Mesendoderm (in vitro differentiated cells): Measurements from ENCODE around the gene CYP2A13.
A peak's percentile ranks its signal among the peaks of the same experiment; 100 is the strongest.

Source experiments
- DNase-seq: peaks from one replicate; pipeline ENCODE4 v3.0.0; 2013
- H2AK5ac ChIP-seq: 2 replicates; pipeline ENCODE4 v1.6.1; 2013; ENCODE audit warnings: low read length, inconsistent platforms
- H2BK120ac ChIP-seq: 2 replicates; pipeline ENCODE4 v1.6.1; 2013; ENCODE audit warnings: low read depth, mild to moderate bottlenecking, low read length, moderate library complexity, mixed read lengths
- H2BK15ac ChIP-seq: replicated peaks from 2 replicates; pipeline ENCODE4 v1.6.1; 2013; ENCODE audit warnings: low read depth, mild to moderate bottlenecking, moderate library complexity
- H2BK5ac ChIP-seq: 2 replicates; pipeline ENCODE4 v1.6.1; 2013; ENCODE audit warnings: low read length, inconsistent platforms
- H3K18ac ChIP-seq: 2 replicates; pipeline ENCODE4 v1.6.1; 2013; ENCODE audit warnings: mild to moderate bottlenecking, low read length, mixed read lengths
- H3K23ac ChIP-seq: one replicate; pipeline ENCODE4 v1.6.1; 2013; ENCODE audit warnings: low read length
- H3K27ac ChIP-seq: 2 replicates; pipeline ENCODE4 v1.5.1; 2013; ENCODE audit warnings: low read depth, mild to moderate bottlenecking, inconsistent platforms, low read length, moderate library complexity
- H3K27me3 ChIP-seq: 2 replicates; pipeline ENCODE4 v1.6.1; 2013; ENCODE audit warnings: low read length, control low read depth, mild to moderate bottlenecking, inconsistent platforms; ENCODE audit not compliant: insufficient read depth, poor library complexity
- H3K36me3 ChIP-seq: 2 replicates; pipeline ENCODE4 v1.6.1; 2013; ENCODE audit warnings: low read length, inconsistent platforms; ENCODE audit not compliant: control insufficient read depth, insufficient read depth
- H3K4ac ChIP-seq: one replicate; pipeline ENCODE4 v1.6.1; 2013; ENCODE audit warnings: low read depth, mild to moderate bottlenecking, low read length, moderate library complexity
- H3K4me1 ChIP-seq: 2 replicates; pipeline ENCODE4 v1.6.1; 2013; ENCODE audit warnings: low read depth, low read length, inconsistent platforms; ENCODE audit not compliant: control insufficient read depth
- H3K4me2 ChIP-seq: 2 replicates; pipeline ENCODE4 v1.6.1; 2013; ENCODE audit warnings: low read length
- H3K4me3 ChIP-seq: 2 replicates; pipeline ENCODE4 v1.5.1; 2013; ENCODE audit warnings: mild to moderate bottlenecking, low read length
- H3K56ac ChIP-seq: one replicate; pipeline ENCODE4 v1.6.1; 2013; ENCODE audit warnings: low read length
- H3K79me1 ChIP-seq: 2 replicates; pipeline ENCODE4 v1.6.1; 2013; ENCODE audit warnings: low read length, inconsistent platforms
- H3K79me2 ChIP-seq: 2 replicates; pipeline ENCODE4 v1.6.1; 2013; ENCODE audit warnings: mild to moderate bottlenecking, low read length; ENCODE audit not compliant: control insufficient read depth, insufficient read depth
- H3K9ac ChIP-seq: 2 replicates; pipeline ENCODE4 v1.6.1; 2013; ENCODE audit warnings: low read length, inconsistent platforms
- H4K5ac ChIP-seq: one replicate; pipeline ENCODE4 v1.6.1; 2013; ENCODE audit warnings: low read length
- H4K8ac ChIP-seq: one replicate; pipeline ENCODE4 v1.6.1; 2013; ENCODE audit warnings: low read depth, mild to moderate bottlenecking, control low read depth, low read length, moderate library complexity
- WGBS: extraction: QIAGEN DNeasy Blood & Tissue Kit; methylation state at CpG from one replicate; pipeline ENCODE4 v1.1.7; 2013; ENCODE audit warnings: low lambda C conversion rate, missing lambda C conversion rate; ENCODE audit not compliant: insufficient coverage; ENCODE audit errors: extremely low coverage; 5-methylcytosine and 5-hydroxymethylcytosine counted together

CYP2A13 gene

GRCh38 chr19:41144403-41144802, 56.2 kb downstream of the CYP2A13 start:
- Histone ChIP-seq H3K36me3 (no peaks in the 10 kb centered on the region), H2AK5ac (no peak overlapping the region)
- no CpG with 5 or more reads among the region's 7 CpGs for WGBS

More at GRCh38 chr19:41144403-41144802, 56.2 kb downstream of the CYP2A13 start:
- no peak overlapping the region for H2BK15ac ChIP-seq
- no peaks in the 10 kb centered on the region for H3K79me1 ChIP-seq
- H3K27me3 ChIP-seq: no peaks in the 10 kb centered on the region
- H2BK5ac ChIP-seq: no peak overlapping the region
- H3K4me2 ChIP-seq: no peak overlapping the region
- no peaks in the 10 kb centered on the region for H3K4me1 ChIP-seq
- peak; percentile 89 for DNase-seq
- no peak overlapping the region for H3K18ac ChIP-seq
- H3K79me2 ChIP-seq: no peaks in the 10 kb centered on the region
- no peak overlapping the region for H3K4me3 ChIP-seq
- no peak overlapping the region for H3K27ac ChIP-seq
- no peak overlapping the region for H3K4ac ChIP-seq
- no peak overlapping the region for H4K8ac ChIP-seq
- H3K9ac ChIP-seq: no peak overlapping the region
- no peak overlapping the region for H3K56ac ChIP-seq
- no peak overlapping the region for H2BK120ac ChIP-seq
- no peak overlapping the region for H4K5ac ChIP-seq
- no peak overlapping the region for H3K23ac ChIP-seq
